SW480 (cell line): ENCODE data around the gene ITPRIPL2.

ENCODE experiments used
- DNase-seq: peaks from one replicate; pipeline ENCODE4 v3.0.0-alpha.2; 2016; ENCODE audit warnings: low spot score

ITPRIPL2 gene

GRCh38 chr16:19113577-19114358 is at the start of gene ITPRIPL2:
Gene ITPRIPL2, plus strand, starts transcription at chr16:19113964. Its CDS starts 498 bp downstream, at chr16:19114462.
- DNase-seq: peak; percentile 71

- no peak for DNase-seq
Measured at GRCh38 chr16:19066988-19067348, 46.8 kb upstream of the ITPRIPL2 start.

- peak; percentile 98 for DNase-seq
Measured at GRCh38 chr16:19067349-19068236, 46.2 kb upstream of the ITPRIPL2 start, which contains the start of gene COQ7. Gene COQ7, plus strand, starts transcription at chr16:19067614. Its CDS starts 51 bp downstream, at chr16:19067665.

GRCh38 chr16:19068237-19068815 is 45.4 kb upstream of the ITPRIPL2 start:
- no peak for DNase-seq

- peak; percentile 52 for DNase-seq
Measured at GRCh38 chr16:19071811-19072777, 41.7 kb upstream of the ITPRIPL2 start.

- DNase-seq: no peak
Measured at GRCh38 chr16:19073344-19073743, 40.4 kb upstream of the ITPRIPL2 start.

- no peak for DNase-seq
Measured at GRCh38 chr16:19073863-19074262, 39.9 kb upstream of the ITPRIPL2 start.

- DNase-seq: no peak
Measured at GRCh38 chr16:19075511-19075910, 38.3 kb upstream of the ITPRIPL2 start.

- DNase-seq: no peak
Measured at GRCh38 chr16:19077879-19078278, 35.9 kb upstream of the ITPRIPL2 start.

GRCh38 chr16:19083670-19084069 is 30.1 kb upstream of the ITPRIPL2 start:
- no peak for DNase-seq

- DNase-seq: no peak
Measured at GRCh38 chr16:19084139-19084538, 29.6 kb upstream of the ITPRIPL2 start.

GRCh38 chr16:19084879-19085278 is 28.9 kb upstream of the ITPRIPL2 start:
- DNase-seq: no peak

GRCh38 chr16:19085679-19086200 is 28.0 kb upstream of the ITPRIPL2 start:
- no peak for DNase-seq

- peak; percentile 95 for DNase-seq
Measured at GRCh38 chr16:19086322-19087199, 27.2 kb upstream of the ITPRIPL2 start.

- DNase-seq: no peak
Measured at GRCh38 chr16:19088341-19088916, 25.3 kb upstream of the ITPRIPL2 start.

GRCh38 chr16:19089410-19089955 is 24.3 kb upstream of the ITPRIPL2 start:
- DNase-seq: no peak

- no peak for DNase-seq
Measured at GRCh38 chr16:19090916-19091315, 22.8 kb upstream of the ITPRIPL2 start.

- no peak for DNase-seq
Measured at GRCh38 chr16:19092653-19093410, 20.9 kb upstream of the ITPRIPL2 start.
